GM21529 (cell line): ENCODE measurements around the gene DPEP1.
"Not testable (repeated sequence)": the region's sequence is repeated elsewhere in the genome, so short reads cannot be mapped to it uniquely, and the experiment has no call there.

Experiments used
- ATAC-seq: cut with Tn5 transposase; IDR thresholded peaks from one replicate; pipeline ENCODE4 v1.9.1; 2021; ENCODE audit not compliant: unreplicated experiment

The DPEP1 gene

DNA sequence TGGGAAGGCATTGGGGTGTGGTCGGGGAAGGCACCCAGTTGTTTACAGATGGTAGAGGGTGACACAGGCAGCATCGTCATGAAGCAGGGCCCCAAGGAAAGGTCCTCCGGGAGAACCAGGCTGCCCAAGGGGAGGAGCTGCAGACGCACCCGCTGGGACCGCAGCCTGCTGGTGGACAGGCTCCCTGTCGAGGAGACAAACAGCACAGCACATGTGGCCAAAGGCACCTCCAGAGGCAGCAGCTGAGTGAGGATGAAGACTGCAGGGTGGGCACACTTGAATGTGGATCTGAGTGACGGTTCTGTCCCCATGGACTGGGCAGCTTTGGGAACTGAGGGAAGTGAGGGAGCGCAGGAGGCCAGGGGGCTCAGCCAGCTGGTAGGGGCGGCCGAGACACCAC lies 31.7 kb downstream of the DPEP1 start:
- ATAC-seq, result no peak

DNA sequence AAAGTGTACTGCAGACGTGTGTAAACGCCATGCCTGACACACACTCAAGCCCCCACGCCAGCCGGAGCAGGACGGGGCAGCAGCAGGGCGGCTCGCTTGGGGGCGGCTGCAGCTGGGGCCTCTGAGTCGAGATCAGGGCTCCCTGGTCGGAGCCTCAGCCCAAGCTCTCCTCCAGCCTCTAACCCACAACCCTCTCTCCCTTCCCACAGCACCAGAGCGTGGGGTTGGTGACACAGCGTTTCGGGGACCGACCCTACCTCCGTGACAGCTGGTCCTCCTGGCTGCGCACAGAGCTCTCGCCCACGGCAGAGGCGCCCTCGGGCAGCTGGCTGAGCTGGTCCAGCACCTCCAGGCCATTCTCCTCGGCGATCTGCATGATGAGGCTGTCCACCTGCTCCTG lies 32.8 kb downstream of the DPEP1 start:
- no peak for ATAC-seq

DNA sequence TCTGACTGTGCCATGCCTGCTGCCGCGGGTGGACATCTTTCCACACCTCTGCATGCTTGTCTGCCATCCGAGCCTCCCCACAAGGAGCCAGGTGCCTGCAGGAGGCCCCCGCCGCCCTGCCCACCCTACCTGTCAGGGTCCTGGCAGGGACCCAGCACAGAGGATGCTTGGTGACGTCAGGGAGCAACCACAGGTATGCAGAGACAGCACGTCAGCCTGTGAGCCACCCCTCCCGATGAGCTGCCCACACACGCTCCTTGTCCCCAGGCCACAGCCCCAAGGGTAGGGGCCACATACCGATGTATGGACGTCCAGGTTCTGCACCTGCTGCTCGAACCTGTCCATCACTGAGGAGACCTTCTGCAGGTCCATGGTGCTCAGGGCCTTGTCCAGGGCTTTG lies 33.5 kb downstream of the DPEP1 start:
- ATAC-seq, result no peak

DNA sequence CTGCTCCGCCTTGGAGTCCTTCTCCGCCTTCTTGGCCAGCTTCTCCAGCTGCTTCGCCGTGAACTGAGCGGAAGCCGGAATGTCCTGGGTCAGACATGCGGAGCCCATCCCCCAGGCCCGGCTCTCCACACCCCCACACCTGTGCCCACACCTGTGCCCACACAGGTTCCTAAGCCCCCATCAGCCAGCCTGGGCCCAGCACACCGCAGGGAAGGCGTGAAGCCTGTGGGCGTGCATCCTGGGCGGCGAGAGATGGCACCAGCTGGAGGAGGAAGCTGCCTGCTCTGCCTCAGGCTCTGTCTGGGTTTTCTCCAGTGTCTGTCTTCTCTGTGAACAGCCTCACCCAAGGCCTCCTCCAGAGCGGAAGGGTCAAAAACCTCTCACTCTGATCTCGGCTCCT lies 38.1 kb downstream of the DPEP1 start:
- ATAC-seq, result no peak

DNA sequence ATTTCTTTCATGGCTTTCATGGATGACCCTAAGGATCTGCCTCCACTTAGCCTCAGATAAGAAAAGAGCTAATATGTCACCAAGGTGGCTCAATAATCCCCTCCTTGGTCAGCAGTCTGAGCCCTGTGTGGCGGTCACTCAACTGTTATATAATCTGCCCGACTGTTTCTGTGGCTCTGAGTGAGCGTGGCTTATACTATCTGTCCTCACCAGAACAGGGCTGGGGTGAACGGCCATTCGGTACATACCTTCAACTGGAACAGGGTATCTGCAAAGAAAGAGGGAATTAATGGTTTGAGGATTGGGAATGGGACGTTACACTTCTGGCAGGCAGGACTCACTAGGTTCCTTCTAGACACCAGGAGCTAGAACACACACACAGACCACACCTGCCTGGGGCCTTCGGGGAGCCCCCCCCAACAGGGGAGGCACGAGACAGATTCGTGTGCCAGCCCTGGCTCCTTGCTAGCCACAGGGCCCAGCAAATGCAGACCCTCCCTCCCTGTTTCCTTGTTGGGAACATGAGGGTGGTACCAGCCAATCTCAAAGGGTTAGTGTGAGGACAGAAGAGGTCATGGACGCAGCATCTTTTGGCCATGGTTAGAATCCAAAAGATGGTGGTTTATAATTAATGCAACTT lies 40.3 kb downstream of the DPEP1 start:
- no peak for ATAC-seq

DNA sequence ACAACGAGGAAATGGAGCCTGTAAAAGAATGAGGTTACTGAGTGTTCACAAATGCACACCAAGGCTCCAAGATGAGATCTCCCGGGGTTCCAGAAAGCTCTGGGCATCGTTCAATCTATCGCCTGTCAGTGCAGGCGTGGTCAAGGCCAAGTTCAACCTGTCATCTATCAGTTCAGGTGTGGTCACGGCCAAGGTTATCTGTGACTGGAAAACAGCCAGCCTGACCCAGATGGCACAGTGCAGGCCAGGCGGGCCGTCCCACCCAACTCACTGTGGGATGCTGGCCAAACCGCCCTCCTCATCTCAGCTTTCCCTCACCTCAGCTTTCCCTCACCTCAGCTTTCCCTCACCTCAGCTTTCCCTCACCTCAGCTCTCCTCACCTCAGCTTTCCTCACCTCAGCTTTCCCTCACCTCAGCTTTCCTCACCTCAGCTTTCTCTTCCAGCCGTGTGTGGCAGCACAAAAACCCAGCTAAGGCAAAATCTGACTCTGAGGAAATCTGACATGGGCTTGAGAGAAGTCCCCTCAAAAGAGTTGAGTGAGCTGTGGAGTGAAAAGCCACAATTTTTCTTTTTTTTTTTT lies 41.7 kb downstream of the DPEP1 start:
- no peak for ATAC-seq

DNA sequence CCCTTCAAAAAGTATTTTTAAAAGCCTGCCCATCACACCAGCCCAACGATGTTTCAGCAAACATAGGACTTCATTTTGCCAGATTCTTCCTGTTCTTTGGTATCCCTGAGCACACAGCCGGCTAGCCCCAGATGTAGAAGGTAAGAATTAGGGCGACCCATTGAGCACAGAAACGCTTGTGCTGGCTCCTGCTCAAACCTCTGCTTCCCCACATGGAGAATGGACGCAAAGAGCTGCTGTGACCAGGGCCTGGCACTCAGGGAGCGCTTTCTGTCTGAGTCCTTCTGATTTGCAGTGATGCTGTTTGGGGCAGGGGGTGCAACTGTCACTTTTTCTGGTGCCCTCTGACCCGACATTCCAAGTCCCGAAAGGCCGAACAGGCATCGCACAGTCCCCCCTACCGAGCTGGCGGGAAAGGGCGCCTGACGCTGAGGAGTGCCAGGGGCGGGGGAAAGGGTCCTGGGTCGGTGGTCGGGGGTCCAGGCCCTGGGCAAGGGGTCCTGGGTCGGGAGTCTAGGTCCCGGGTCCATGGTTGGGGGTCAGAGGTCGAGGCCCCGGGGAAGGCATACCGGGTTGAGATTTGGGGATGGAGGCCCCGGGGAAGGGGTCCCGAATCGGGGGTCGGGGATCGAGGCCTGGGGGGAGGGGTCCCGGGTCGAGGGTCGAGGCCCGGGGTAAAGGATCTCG lies 43.1 kb downstream of the DPEP1 start:
- no peak for ATAC-seq

DNA sequence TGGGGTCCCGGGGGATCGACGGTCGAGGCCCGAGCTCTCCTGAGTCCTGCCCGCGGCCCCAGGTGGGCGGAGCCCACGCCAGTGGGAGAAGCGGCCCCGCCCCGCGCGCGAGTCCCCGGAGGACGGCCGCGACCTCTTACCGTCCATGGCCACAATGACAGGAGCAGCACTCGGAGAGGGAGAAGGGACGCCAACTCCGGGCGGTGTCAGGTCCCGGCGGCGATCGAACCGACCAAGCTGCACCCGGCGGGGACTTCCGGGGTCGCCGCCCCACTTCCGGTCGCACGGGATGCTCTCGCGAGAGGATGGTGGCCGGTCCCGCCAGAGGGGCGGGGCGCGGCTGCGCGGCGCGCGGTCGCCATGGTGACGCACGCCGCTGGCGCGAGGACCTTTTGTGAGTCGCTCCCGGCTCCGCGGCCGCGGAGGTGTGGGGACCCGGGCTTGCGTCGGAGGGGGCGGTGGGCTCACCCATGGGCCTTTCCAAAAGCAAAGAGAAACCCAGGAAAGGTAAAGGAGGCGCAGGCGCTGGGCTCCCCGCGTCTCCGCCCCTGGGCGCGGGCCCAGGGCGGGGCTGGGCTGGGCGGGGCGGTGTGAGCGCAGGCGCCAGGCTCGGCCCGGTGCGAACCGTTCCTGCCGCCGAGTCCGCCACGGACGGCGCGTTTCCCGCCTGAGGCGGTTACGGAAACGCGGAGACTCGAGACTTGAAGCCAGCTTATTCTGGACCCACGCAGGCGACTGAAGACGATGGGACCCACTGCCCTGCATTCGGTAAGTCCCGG lies 44.2 kb downstream of the DPEP1 start, which contains the start of the genes CHMP1A and SPATA33:
Gene CHMP1A (minus strand): TSS at position 267 of the 779 bp plus-strand sequence. CDS start 120 bp downstream, at position 147.
Gene SPATA33 (plus strand): TSS at position 395 of the 779 bp plus-strand sequence. CDS start 76 bp downstream, at position 471.
- peak; percentile 88 for ATAC-seq

DNA sequence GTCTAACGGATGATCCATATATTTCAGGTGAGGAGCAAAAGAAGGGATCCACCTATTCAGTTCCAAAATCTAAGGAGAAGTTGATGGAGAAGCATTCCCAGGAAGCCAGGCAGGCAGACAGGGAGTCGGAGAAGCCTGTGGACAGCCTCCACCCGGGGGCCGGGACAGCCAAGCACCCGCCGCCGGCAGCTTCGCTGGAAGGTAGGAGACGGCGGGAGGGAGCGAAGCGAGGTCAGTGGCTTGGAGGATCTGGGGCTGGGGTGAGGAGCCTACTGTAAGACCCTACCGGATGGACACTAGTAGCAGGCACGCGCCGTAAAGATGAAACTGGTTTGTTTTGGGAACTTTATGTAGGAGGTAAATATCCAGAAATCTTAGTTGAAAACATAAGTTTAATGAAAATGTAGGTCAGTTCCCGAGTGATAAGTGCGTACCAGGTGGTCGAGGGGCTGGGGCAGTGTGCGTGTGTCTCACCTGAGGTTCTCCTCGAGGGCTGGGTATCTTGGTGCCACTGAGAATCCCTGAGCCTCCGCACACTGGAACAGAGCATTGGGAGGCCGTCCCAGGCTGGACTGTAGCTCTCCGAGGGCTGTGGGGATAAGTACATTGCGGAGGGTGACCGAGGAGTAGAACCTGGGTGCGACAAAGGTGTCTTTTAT lies 44.9 kb downstream of the DPEP1 start:
- peak; percentile 21 for ATAC-seq

DNA sequence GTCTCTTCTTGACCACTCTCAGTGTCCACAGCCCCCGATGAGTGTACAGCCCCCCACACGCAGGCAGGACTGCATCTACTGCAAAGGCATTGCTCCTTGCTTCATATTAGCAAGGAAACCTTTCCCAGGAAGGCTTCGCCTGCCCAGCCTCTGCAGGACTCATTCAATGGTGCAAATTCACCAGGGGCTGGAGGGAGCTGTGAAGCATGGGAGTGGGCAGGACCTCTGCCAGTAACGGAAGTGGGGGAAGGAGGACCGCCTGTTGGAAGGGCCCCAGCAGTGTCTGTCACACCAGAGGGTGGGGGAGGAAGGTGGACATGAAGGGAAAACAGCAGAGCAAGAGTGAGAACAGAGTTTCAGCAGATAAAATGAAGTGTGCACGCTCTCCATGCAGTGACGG lies 46.7 kb downstream of the DPEP1 start:
- ATAC-seq, result no peak

DNA sequence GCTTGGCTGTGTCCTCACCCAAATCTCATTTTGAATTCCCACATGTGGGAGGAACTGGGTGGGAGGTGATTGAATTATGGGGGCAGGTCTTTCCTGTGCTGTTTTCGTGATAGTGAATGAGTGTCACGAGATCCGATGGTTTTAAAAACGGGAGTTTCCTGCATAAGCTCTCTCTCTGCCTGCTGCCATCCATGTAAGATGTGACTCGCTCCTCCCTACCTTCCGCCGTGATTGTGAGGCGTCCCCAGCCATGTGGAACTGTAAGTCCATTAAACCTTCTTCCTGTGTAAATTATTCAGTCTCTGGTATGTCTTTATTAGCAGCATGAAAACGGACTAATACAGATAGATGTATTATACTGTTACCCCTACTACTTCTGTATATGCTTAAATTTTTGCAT lies 47.8 kb downstream of the DPEP1 start:
- ATAC-seq, result no peak

DNA sequence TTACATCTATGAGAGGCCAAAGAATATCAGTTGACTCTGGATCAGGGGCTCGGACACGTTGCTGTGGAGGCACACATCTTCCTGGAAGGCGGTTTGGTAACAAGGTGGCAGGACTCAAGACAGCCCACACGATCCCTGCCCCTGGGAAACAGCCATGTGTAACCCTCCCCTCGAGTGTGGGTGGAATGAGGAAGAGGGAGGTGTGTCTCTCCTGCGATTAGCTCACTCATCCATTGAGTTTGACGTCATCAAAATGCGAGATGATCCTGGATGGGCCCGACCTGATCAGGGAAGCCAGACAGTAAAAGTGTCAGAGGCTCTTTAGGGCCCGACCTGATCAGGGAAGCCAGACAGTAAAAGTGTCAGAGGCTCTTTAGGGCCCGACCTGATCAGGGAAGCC lies 50.8 kb downstream of the DPEP1 start:
- ATAC-seq, result not testable (repeated sequence)

DNA sequence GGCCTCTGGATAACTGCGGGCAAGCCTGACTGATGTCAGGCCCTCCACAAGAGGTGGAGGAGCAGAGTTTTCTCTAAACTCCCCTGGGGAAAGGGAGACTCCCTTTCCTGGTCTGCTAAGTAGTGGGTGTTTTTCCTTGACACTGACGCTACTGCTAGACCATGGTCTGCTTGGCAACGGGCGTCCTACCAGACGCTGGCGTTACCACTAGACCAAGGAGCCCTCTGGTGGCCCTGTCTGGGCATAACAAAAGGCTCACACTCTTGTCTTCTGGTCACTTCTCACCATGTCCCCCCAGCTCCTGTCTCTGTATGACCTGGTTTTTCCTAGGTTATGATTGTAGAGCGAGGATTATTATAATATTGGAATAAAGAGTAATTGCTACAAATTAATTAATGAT lies 53.6 kb downstream of the DPEP1 start:
- ATAC-seq, result not testable (repeated sequence)

DNA sequence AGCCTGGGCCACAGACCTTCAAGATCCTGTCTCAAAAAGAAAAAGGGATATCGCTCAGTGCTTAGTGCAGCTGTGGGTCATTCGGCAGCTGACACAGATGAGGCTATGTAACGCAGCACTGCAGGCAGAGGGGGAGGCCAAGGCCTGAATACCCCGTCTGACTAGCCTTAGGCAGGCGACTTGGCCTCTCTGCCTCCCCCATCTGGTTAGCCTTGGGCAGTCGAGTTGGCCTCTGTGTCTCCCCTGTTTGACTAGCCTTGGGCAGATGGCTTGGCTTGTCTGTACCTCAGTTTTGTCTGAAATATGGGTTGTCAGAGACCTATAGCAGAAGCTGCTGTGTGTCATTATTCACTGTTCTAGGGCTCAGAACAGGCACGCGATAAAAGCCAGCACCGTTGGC lies 54.2 kb downstream of the DPEP1 start:
- no peak for ATAC-seq

DNA sequence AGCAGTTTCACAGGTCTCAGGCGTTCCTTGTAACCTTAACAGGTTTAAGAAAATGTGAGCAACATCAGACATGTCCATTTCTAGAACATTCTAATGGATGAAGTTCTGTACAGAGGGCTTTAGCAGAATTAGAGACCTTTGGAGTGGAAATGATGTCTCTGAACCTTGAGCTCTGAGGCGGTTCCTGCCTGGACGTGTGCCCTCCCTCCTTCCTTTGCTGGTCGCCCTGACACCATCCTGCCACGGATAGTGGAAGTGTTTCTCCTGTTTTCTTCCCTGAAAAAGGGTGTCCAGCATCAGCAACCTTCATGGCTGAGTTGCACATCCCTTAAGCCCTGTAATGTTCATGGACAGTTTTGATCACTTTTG lies 55.3 kb downstream of the DPEP1 start:
- no peak for ATAC-seq

DNA sequence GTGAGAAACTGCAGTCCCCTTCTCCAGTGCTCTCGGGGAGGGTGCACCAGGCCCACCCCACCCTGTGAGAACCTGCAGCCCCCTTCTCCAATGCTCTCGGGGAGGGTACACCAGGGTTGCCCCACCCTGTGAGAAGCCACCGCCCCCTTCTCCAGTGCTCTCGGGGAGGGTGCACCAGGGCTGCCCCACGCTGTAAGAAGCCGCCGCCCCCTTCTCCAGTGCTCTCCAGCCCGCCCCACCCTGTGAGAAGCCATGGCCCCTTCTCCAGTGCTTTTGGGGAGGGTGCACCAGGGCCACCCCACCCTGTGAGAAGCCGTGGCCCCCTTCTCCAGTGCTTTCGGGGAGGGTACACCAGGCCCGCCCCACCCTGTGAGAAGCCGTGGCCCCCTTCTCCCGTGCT lies 56.3 kb downstream of the DPEP1 start:
- no peak for ATAC-seq

DNA sequence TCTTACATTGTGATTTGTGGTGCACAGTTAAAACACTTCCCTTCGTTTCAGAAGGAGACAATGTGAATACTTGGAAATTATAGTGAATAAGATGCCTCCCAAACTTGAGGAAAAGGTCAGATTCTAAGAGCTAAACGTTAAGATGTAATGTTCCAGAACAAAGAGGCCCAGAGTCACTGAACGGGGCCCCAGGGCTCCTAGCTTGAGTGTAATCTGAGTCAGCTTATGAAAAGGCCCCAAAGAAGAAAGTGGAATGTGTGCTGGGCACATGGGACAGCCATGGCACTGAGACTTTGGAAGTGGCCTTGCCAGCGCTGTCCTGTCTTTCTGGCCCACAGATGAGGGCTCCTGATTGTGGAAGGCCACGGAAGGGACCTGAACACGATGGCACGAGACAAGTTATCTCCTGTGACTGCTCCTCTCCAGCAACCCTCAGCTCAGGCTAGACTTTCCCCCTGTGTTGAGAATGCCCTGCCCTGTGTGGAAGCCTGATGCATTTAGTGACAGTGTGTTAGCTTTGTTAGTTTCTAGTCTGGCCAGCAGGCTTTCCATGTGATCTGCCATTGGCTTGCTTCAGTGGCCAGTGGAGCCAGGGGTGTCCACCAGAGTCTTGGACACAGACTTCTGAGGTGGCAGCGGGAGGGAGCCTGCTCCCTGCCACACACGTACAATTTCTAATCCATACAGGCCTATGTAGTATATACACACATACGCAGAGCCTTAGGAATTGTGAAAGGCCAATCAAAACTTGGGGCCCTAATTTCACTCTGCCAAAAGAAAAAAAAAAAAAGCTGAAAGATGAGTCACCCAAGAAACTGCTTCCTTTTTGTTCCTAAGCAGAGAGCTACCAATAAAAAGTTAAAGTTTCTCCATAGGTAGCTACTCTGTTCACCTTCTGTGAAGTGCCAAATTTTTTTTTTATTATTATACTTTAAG lies 57.3 kb downstream of the DPEP1 start:
- ATAC-seq, result no peak

DNA sequence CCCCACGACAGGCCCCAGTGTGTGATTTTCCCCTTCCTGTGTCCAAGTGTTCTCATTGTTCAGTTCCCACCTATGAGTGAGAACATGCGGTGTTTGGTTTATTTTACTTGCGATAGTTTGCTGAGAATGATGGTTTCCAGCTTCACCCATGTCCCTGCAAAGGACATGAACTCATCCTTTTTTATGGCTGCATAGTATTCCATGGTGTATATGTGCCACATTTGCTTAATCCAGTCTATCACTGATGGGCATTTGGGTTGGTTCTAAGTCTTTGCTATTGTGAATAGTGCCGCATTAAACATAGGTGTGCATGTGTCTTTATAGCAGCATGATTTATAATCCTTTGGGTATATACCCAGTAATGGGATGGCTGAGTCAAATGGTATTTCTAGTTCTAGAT lies 58.1 kb downstream of the DPEP1 start:
- not testable (repeated sequence) for ATAC-seq

DNA sequence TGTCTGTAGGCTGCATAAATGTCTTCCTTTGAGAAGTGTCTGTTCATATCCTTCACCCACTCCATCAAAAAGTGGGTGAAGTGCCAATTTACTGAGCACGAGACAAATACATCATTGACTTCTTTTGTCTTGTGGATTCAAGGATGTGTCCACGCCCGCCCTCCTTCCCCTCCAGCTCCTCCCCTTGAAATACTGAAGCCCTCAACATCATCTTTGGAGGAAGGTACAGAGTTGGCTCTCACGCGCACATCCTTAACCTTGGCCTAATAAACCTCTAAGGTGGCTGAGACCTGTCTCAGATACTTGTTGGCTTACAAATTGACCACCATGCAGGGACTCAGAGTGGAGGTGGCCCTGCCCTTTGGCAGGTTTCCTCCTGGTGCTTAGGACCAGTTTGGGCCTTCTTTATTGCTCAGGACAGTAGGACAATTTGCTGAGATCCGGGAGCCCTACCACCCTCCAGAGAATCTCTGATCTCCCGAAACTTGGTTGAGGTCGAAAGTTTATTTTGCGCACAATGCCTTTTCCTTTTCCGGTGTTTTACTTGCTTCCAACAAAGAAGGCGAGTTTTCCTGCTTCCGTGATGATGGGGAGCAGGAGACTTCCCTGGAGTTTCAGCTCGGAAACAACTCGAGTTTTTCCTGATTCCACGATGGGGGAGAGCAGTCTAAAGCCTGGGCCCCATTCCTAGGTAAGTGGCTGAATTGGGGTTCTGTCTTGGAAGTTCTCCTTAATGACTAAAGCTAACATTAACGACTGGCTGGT lies 58.9 kb downstream of the DPEP1 start:
- ATAC-seq, result no peak
